Measurements from ENCODE around the gene BICRA. TPM values are rescaled to one million over a fixed set of nuclear protein-coding genes. Genes with fewer than 3 reads are reported as not detected.

Gene BICRA
- 12.0 to 16.8 TPM (median 13.9 TPM) in 5 replicates for total RNA-seq (2022; extraction: Qiagen RNA extraction; ENCODE audit: low read depth)

DNA sequence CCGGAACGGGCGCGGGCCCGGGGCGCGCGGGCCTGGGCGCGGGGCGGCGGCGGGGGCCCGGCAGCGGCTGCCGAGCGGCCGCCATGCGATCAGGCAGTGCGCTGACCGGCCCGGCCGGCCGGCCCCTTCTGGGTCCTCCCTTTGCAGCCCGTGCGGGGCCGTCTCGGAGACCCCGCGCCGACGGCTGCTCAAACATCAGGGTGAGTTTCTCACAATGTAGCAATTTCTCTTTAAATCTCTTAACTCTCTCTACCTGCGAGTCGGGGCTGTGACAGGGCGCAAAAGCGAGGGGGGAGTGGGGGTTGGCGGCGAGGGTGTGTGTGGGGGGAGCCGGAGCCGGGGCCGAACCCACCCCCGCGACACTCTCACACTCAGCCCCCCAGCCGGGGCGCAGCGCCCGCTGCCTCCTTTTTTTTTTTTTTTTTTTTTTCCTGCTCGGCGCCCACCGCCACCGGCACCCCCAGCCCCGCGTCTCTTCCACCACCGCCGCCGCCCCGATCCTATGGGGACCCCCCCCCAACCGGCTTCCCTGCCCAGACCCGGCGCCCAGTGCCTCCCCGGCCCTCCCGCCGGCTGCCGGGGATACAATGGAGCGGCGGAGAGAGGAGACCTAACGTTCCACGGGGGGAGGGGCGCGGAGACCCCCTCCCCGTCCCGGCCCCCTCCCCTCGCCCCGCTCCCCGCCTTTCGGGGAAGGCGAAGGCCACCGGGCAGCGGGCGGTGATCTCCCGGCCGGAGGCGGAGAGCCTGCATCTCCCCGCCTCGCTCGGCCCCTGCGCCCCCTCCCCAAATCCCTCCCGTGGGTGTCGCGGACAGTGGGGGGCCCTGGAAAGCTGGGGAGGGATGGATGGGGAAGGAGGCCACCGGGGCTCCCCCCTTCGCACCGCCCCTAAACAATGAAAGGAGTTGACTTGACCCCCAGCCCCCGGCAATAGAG, at the start of gene BICRA:
Gene BICRA (plus strand): TSS at position 166 of the 937 bp plus-strand sequence. CDS start 64,441 bp downstream, outside the sequence.

DNA sequence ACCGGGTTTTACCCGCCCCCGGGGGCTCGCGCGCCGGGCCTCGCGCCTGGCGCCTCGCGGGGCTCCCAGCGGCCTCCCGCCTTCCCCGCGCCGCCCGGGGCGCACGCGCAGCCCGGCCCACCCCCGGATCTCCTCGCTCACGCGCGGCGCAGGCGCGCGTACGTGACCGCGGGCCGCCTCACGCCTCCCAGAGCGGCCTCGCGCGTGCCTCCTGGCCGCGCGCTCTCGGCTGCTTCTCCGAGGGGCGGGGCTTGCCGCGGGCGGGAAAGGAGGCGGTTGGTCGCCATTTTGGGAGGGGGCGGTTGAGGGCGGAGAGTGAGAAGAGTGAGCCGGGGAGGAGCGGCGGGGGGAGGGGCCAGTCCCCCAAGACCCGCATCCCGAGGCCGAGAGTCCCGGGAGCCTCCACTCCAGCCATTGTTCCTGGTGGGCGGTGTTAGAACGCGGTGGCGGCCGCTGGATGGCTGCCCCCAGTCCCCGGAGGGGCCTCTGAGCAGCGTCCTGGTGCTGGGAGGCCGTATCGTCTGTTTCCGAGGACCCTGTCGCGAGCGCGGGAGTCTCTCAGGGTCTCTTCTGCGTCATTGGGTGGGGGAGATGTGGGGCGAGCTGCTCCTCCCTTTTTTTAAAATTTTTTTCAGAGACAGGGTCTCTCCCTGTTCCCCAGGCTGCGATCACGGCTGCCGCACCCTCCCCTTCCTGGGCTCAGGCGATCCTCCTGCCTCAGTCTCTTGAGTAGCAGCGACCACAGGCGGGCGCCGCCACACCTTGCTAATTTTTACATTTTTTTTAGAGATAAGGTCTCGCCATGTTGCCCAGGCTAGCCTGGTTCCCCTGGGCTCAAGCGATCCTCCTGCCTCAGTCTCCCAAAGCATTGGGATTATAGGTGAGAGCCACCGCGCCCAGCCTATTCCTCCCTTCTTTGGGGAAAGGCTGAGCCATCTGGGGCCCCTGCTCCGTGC, 35.6 kb upstream of the BICRA start, which contains the start of gene ZNF541:
Gene ZNF541 (minus strand): TSS at position 78 of the 956 bp plus-strand sequence. CDS start 17,292 bp downstream, outside the sequence.

DNA sequence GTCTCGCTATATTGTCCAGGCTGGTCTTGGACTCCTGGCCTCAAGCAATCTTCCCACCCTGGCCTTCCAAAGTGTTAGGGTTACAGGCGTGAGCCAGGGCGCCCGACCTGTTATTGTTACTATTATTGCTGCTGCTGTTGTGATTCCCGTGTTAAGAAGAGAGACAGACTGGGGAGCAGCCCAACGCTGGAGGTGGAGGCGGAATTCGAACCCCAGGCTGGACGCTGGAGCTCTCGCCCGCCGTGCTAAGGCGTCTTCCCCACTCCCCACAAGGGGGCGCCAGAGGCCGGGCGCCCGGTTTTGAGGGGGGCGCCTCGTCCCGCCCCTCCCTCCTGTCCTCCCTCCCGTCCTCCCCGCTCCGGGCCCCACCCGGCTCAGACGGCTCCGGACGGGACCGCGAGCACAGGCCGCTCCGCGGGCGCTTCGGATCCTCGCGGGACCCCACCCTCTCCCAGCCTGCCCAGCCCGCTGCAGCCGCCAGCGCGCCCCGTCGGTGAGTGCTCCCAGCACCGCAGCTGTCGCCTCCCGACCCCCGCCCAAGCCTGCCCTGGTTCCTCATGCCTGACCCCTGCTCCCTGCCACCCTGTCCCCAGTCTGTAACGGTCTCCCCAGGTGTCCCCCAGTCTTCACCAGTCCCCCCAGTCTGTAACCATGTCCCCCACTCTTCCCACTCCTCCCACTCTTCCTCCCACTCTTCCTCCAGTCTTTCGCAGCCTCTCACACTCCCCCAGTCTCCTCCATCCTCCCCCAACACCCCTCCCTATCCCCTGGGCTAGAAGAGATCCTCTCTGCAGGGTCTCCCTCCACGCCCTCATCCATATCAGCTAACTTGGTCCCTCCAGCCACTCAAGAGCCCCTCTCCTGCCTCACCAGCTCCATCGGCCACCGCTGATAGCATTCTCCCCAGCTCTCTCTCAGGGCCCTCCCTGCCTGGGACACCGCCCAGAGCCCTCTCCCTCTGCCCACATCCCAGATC, 104.4 kb downstream of the BICRA start, which contains the start of gene EHD2:
Gene EHD2 (plus strand): TSS at position 377 of the 976 bp plus-strand sequence. CDS start 3,191 bp downstream, outside the sequence.

DNA sequence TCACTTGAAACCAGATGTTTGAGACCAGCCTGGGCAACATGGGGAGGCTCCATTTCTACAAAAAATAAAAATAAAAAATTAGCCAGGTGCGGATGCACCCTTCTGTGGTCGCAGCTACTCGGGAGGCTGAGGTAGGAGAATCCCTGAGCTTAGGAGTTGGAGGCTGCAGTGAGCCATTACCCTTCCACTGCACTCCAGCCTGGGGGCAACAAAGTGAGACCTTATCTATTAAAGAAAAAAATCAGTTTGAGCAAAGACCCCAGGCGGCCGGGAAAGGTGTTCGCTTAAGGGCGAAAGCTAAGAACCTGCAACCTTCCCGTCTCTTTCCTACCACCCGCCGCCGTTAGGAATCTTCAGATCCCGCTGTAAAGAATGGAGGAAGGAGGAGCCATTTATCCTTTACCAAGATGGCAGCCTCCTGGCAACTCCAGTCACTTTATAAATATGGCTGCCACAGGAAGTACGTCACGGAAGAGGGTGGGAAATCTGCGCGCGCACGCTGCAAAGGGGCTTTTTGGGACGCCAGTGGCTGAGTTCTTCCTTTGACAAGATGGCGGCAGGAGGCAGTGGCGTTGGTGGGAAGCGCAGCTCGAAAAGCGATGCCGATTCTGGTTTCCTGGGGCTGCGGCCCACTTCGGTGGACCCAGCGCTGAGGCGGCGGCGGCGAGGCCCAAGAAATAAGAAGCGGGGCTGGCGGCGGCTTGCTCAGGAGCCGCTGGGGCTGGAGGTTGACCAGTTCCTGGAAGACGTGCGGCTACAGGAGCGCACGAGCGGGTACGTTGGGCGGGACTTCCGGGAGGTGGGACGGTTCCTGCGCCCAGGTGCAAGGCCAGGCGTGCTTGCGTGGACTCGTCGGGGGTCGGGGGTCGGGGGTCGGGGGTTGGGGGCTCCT, 136.3 kb downstream of the BICRA start, which contains the start of gene NOP53:
Gene NOP53 (plus strand): TSS at position 537 of the 892 bp plus-strand sequence. CDS start 14 bp downstream, at position 551.

Other genes starting within 250 kb of the BICRA start
- 29.4 to 41.7 TPM (median 34.2 TPM) in 5 replicates for gene MEIS3, start 189.6 kb upstream of the BICRA start, total RNA-seq (2022; extraction: Qiagen RNA extraction; ENCODE audit: low read depth)
- gene SLC8A2, start 137.2 kb upstream of the BICRA start, total RNA-seq (2022; extraction: Qiagen RNA extraction; ENCODE audit: low read depth), result 0.15 to 0.48 TPM (median 0.22 TPM) in 5 replicates
- gene KPTN, start 124.9 kb upstream of the BICRA start, total RNA-seq (2022; extraction: Qiagen RNA extraction; ENCODE audit: low read depth), result 17.4 to 21.6 TPM (median 18.4 TPM) in 5 replicates
- 86.1 to 111 TPM (median 95.8 TPM) in 5 replicates for gene NAPA, start 94.1 kb upstream of the BICRA start, total RNA-seq (2022; extraction: Qiagen RNA extraction; ENCODE audit: low read depth)
- gene ZNF541, start 36.0 kb upstream of the BICRA start, total RNA-seq (2022; extraction: Qiagen RNA extraction; ENCODE audit: low read depth), result not detected in 5 replicates
- gene EHD2, start 104.3 kb downstream of the BICRA start, total RNA-seq (2022; extraction: Qiagen RNA extraction; ENCODE audit: low read depth), result 112 to 149 TPM (median 128 TPM) in 5 replicates
- 225 to 275 TPM (median 252 TPM) in 5 replicates for gene NOP53, start 136.4 kb downstream of the BICRA start, total RNA-seq (2022; extraction: Qiagen RNA extraction; ENCODE audit: low read depth)
- 98.6 to 171 TPM (median 160 TPM) in 5 replicates for gene SELENOW, start 169.6 kb downstream of the BICRA start, total RNA-seq (2022; extraction: Qiagen RNA extraction; ENCODE audit: low read depth)
- not detected in 5 replicates for gene TPRX1, start 195.4 kb downstream of the BICRA start, total RNA-seq (2022; extraction: Qiagen RNA extraction; ENCODE audit: low read depth)
- gene CRX, start 212.8 kb downstream of the BICRA start, total RNA-seq (2022; extraction: Qiagen RNA extraction; ENCODE audit: low read depth), result not detected in 5 replicates